Upper lobe of left lung (tissue), 6 donors: ENCODE measurements around the gene CCDC18. TPM values are rescaled to one million over a fixed set of nuclear protein-coding genes. Genes with fewer than 3 reads are reported as not detected.
"Not testable (repeated sequence)": the region's sequence is repeated elsewhere in the genome, so short reads cannot be mapped to it uniquely, and the experiment has no call there.

Experiments used
- ATAC-seq, 2 donors: fragments of 200-7000 bp; cut with Tn5 transposase; one replicate each; pipeline ENCODE4 v1.9.1; 2022; ENCODE audit warnings: mild to moderate bottlenecking in 2 of 2, moderate library complexity in 2 of 2; ENCODE audit not compliant: low FRiP score in 2 of 2
- DNase-seq, 2 donors: peaks; one replicate each; pipeline ENCODE4 v3.0.0-alpha.2; 2019 to 2020
- H3K27ac ChIP-seq, 4 donors: fragments of 200-600 bp; sonication (generic); one replicate each; pipeline ENCODE4 v1.5.1; 2016 to 2019
- H3K27me3 ChIP-seq, 4 donors: fragments of 200-600 bp; sonication (generic); one replicate each; pipeline ENCODE4 v1.5.1; 2017 to 2019
- H3K36me3 ChIP-seq, 4 donors: fragments of 200-600 bp; sonication (generic); one replicate each; pipeline ENCODE4 v1.5.1; 2016 to 2019
- H3K4me1 ChIP-seq, 4 donors: fragments of 200-600 bp; sonication (generic); one replicate each; pipeline ENCODE4 v1.5.1; 2018 to 2019
- H3K4me3 ChIP-seq, 4 donors: fragments of 200-600 bp; sonication (generic); one replicate each; pipeline ENCODE4 v1.5.1; 2017 to 2019; ENCODE audit warnings: mild to moderate bottlenecking in 2 of 4, moderate library complexity in 1 of 4
- H3K9me3 ChIP-seq, 4 donors: fragments of 200-600 bp; sonication (generic); one replicate each; pipeline ENCODE4 v1.5.1; 2018 to 2019
- CTCF ChIP-seq, 6 experiments: fragments of 450-650 bp in 4 of 6; fragments of 200-600 bp in 2 of 6; sonication (generic) in 2 of 6; IDR thresholded peaks; one replicate each; pipeline ENCODE4 v1.5.1; 2016 to 2019; ENCODE audit warnings: antibody characterized with exemption in 6 of 6
- EP300 ChIP-seq, 4 donors: sonication (generic); formaldehyde crosslinking; IDR thresholded peaks; one replicate each; pipeline ENCODE4 v1.5.1; 2017; ENCODE audit warnings: antibody characterized with exemption in 4 of 4, control low read depth in 2 of 4
- POLR2A ChIP-seq, 4 donors: fragments of 450-650 bp; IDR thresholded peaks; one replicate each; pipeline ENCODE4 v1.5.1; 2016 to 2017; ENCODE audit warnings: antibody characterized with exemption in 4 of 4, mild to moderate bottlenecking in 2 of 4
- POLR2AphosphoS5 ChIP-seq, 2 donors: sonication (generic); formaldehyde crosslinking; IDR thresholded peaks; one replicate each; pipeline ENCODE4 v1.5.1; 2017; ENCODE audit warnings: antibody characterized with exemption in 2 of 2
- WGBS, 2 donors: methylation state at CpG; one replicate each; pipeline ENCODE4 v1.1.5; 2017 to 2018; 5-methylcytosine and 5-hydroxymethylcytosine counted together
- total RNA-seq, 6 donors: library from RNA; depleted of rRNA in 4 of 6; stranded (reverse); fragments of >200 nt in 4 of 6; gene quantifications; one replicate each; pipeline versions ENCODE4 v1.1.0 to v1.2.1, GENCODE V29; 2016 to 2021
- donor health status: DM: no; HTN: no; CAD: no; lungs with moderate emphysema.
- donor health status: DM: no; HTN: yes; CAD: no; lungs with severe emphysema.

Gene CCDC18
- total RNA-seq, 6 donors from 2014 or later: 4.1 to 14.1 (median 6.4) TPM

GRCh38 chr1:93256433-93256832 lies 75.9 kb downstream of the CCDC18 start:
- Histone ChIP-seq H3K27ac (no peak overlapping the region), H3K36me3 (no peaks in the 10 kb centered on the region), H3K27me3 (no peaks in the 10 kb centered on the region), H3K4me1 (no peaks in the 10 kb centered on the region), H3K9me3 (peaks cover 0 to 5% (median 0%) of the 10 kb centered on the region in 4 donors), H3K4me3 (no peak overlapping the region)
- 93 to 96% methylated on average over 2 of the region's 2 CpGs for whole genome bisulfite sequencing, 2 donors
- ATAC-seq (no peak), DNase-seq (no peak)
- TF ChIP-seq POLR2AphosphoS5 (IDR thresholded peaks at IDR 0.05) (no peak), EP300 (IDR thresholded peaks at IDR 0.05) (no peak), POLR2A (IDR thresholded peaks at IDR 0.05) (no peak), CTCF (IDR thresholded peaks at IDR 0.05) (no peak)

- Histone ChIP-seq H3K4me3 (no peak overlapping the region), H3K27ac (no peak overlapping the region), H3K4me1 (no peaks in the 10 kb centered on the region), H3K27me3 (no peaks in the 10 kb centered on the region), H3K9me3 (peaks cover 0 to 7% (median 5%) of the 10 kb centered on the region in 4 donors), H3K36me3 (peaks cover 0 to 10% (median under 1%) of the 10 kb centered on the region in 4 donors)
- TF ChIP-seq POLR2AphosphoS5 (IDR thresholded peaks at IDR 0.05) (no peak), POLR2A (IDR thresholded peaks at IDR 0.05) (no peak), CTCF (IDR thresholded peaks at IDR 0.05) (no peak), EP300 (IDR thresholded peaks at IDR 0.05) (no peak)
- ATAC-seq: no peak
- DNase-seq: no peak
These were observed 77.4 kb downstream of the CCDC18 start for GRCh38 chr1:93257889-93258288.

- 96 to 97% methylated on average over 3 of the region's 3 CpGs for WGBS, 2 donors
- peaks cover 0 to 14% (median 6%) of the 10 kb centered on the region in 4 donors for H3K36me3 ChIP-seq
- not testable (repeated sequence) for DNase-seq, H3K4me1 ChIP-seq, H3K4me3 ChIP-seq, H3K9me3 ChIP-seq, H3K27ac ChIP-seq, ATAC-seq, H3K27me3 ChIP-seq
These were observed 80.2 kb downstream of the CCDC18 start for GRCh38 chr1:93260726-93261125.

- Histone ChIP-seq H3K4me1 (no peaks in the 10 kb centered on the region), H3K9me3 (peaks cover 0 to 9% (median 6%) of the 10 kb centered on the region in 4 donors), H3K27ac (no peak overlapping the region), H3K4me3 (no peak overlapping the region), H3K36me3 (peaks cover 0 to 14% (median 6%) of the 10 kb centered on the region in 4 donors), H3K27me3 (no peaks in the 10 kb centered on the region)
- 98 to 100% methylated on average over 3 of the region's 3 CpGs for WGBS, 2 donors
- TF ChIP-seq POLR2A (IDR thresholded peaks at IDR 0.05) (no peak), CTCF (IDR thresholded peaks at IDR 0.05) (no peak), EP300 (IDR thresholded peaks at IDR 0.05) (no peak), POLR2AphosphoS5 (IDR thresholded peaks at IDR 0.05) (no peak)
- no peak for ATAC-seq
- no peak for DNase-seq
These were observed 82.1 kb downstream of the CCDC18 start for GRCh38 chr1:93262645-93263044.

- H3K9me3 ChIP-seq, H3K4me3 ChIP-seq, H3K27ac ChIP-seq, DNase-seq, H3K4me1 ChIP-seq, H3K36me3 ChIP-seq, H3K27me3 ChIP-seq, ATAC-seq: not testable (repeated sequence)
- WGBS, 2 donors: 90 to 91% methylated on average over 3 of the region's 3 CpGs
These were observed 88.4 kb downstream of the CCDC18 start for GRCh38 chr1:93268888-93269287.

GRCh38 chr1:93275262-93275633 lies 94.7 kb downstream of the CCDC18 start:
- peak overlapping the region; percentile 19 to 61 (median 46) for H3K27ac ChIP-seq
- not testable (repeated sequence) for ATAC-seq, H3K27me3 ChIP-seq, H3K4me3 ChIP-seq, H3K9me3 ChIP-seq, DNase-seq, H3K36me3 ChIP-seq
- H3K4me1 ChIP-seq: peaks cover 0 to 15% (median 2%) of the 10 kb centered on the region in 4 donors
- 84 to 90% methylated on average over 3 of the region's 3 CpGs for WGBS, 2 donors
